Stimulated activated CD4-positive, alpha-beta T cell treated with anti-CD3 and anti-CD28 coated beads, Interleukin-1b, Interleukin-23, amount 100 ng/mL, for 24 hours (primary cell): ENCODE data around the gene SNAPC5.

Source experiments
- DNase-seq, 4 experiments: peaks; one replicate each; pipeline ENCODE4 v3.0.0-alpha.2; 2020; ENCODE audit warnings: low read depth in 4 of 4, low spot score in 1 of 4

The SNAPC5 gene

DNA sequence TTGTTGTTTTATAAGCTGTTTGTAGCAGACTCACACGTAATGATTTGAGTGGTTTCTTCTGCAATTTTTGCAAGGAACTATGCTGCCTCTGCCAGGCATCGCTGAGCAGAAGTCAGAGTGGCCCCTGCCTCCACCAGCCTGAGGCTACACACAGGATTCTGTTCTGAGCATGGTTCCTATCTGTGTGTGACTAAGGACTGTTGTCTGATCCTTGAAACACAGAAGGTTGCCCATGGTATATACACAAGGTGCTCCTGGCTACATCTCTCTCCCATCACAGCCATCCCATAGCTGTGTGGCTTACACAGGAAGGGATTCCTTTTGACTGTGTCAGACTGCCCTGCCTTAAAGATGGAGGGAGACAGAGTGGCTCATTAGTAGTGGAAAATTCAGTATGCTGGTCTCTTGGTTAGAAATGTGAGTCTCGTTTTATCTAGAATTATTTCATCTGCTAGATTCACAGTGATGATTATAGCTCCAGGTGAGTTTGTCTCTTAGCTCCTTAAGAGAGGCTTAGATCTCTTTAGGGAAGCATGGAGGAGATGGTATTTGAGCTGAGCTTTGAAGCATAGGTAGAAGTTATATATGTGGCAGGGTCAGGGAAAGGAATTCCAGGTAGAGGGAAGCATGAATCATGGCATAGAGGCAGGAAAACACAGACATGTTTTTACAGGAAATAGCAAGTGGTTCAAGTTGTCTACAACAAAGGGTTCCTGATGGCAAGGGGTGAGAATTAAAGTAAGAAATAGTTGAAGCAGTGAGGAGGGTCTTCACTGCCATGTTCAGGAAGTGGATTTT lies 37.5 kb downstream of the SNAPC5 start:
- DNase-seq, result no peak

DNA sequence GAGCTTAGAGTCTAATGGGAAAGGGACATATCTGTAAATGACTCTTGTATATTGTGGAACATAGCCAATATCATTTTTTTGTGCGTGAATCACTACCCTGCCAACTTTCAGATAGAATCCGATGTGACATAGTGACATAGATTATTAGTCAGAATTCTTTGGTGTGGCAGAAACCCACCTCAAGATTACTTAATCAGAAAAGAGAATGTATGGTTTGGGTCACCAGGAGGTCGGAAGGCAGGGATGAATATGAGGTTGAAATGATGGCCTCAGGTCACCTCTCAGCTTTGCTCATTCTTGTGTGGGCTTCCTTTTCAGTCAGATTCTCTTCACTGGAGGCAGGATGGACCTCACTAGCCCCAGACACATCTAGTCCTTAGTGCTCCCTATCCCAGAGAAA lies 41.4 kb downstream of the SNAPC5 start:
- no peak for DNase-seq

DNA sequence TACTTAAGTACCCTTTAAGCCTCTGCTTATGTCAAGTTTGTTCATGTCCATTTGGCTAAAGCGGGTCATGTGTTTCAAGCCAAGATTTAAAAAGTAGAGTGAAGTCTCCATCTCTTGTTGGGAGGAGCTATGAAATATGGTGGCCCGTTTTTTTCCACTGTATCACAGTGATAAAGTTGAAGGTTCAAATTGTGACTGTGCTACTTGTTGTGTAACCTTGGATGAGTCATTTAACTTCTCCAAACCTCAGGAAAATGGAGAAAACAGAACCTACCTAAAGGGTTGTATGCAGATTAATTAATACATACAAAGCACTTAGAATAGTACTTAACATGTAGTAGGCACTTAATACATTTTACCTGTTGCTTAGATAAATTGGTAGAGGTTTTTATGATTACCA lies 43.4 kb downstream of the SNAPC5 start:
- DNase-seq, result no peak

DNA sequence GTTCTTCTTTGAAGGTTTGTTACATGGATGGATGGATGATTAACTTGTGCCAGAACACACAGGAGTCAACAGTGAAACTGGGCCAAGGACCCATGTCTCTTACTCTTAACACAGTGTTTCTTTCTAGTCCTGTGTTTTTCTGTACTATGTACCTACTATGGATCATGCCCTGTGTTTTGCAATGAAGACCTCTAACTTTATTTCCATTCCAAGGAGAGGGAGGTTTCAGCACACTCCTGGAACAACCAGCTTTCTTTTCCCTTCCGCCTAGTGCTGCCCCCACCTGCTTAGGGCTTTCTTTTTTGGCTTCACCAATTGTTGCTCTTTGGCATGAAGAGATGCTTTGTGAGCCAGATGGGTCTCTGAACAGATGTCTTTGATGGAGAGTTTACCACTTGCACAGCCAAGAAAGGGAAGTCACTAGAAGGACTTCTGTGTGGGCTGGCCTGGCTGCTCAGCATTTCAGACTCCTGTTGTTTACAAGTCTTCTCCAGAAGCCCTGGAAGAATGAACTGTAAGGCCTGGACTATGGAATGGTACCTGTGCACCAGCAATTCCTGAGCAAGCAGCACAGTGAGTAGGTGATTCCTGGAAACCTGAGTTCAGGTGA lies 44.5 kb downstream of the SNAPC5 start:
- DNase-seq, result no peak

DNA sequence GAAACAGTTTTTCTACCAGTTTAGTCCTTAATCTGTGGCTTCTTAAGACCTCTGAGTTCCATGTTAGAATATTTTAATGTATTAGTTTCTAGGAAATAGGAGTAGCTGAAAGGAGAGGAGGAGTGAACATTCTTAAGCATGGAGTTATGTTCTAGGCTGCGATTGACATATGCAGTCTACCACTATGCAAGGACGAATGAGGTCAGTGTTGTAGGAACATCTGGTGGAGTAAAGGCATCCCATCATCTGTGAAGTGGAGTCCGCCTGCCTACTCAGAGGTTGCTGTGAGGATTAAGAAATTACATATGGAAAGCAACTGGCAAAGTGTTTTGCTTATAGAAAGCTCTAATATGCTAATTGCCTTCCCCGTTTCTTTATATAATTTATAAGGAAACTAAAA lies 45.1 kb downstream of the SNAPC5 start:
- no peak for DNase-seq
